Measurements from ENCODE around the gene POP4.

DNA sequence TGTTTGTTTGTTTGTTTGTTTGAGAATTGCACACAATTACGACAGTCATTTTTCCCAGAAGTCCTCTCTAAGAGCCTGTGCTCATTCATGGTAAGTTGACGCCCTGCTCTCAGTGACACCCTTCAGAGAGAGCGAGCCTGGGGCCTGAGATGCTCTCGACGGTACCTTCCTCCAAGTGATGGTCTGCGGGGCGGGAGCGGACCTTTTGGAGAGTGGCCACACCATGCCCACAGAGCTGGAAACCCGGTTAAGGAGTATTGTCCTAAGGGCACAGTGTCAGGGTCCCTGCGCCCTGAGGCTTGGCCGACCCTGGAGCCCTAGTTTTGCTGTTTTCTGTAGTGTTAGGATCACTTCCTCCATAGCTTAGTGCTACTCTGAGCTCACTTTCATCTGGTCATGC, 3.6 kb downstream of the POP4 start:
- TF ChIP-seq, protein P1, sequence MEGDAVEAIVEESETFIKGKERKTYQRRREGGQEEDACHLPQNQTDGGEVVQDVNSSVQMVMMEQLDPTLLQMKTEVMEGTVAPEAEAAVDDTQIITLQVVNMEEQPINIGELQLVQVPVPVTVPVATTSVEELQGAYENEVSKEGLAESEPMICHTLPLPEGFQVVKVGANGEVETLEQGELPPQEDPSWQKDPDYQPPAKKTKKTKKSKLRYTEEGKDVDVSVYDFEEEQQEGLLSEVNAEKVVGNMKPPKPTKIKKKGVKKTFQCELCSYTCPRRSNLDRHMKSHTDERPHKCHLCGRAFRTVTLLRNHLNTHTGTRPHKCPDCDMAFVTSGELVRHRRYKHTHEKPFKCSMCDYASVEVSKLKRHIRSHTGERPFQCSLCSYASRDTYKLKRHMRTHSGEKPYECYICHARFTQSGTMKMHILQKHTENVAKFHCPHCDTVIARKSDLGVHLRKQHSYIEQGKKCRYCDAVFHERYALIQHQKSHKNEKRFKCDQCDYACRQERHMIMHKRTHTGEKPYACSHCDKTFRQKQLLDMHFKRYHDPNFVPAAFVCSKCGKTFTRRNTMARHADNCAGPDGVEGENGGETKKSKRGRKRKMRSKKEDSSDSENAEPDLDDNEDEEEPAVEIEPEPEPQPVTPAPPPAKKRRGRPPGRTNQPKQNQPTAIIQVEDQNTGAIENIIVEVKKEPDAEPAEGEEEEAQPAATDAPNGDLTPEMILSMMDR (IDR thresholded peaks at IDR 0.05), result no peak
- TF ChIP-seq POLR2AphosphoS5 (IDR thresholded peaks at IDR 0.05) (no peak), POLR2A (IDR thresholded peaks at IDR 0.05) (no peak), EP300 (IDR thresholded peaks at IDR 0.05) (no peak)

Data from suprapubic skin (tissue), 4 donors.